Stimulated activated naive CD8-positive, alpha-beta T cell treated with anti-CD3 and anti-CD28 coated beads, Interleukin-15, Interleukin-2, amounts not matched to agents 100 U/mL and 50 U/mL, for 24 hours (primary cell): ENCODE data around the gene NRG3.

ENCODE experiments used
- ATAC-seq: fragments of 150-1000 bp; cut with Tn5 transposase; one replicate; pipeline ENCODE4 v1.10.0; 2021
- DNase-seq: peaks from one replicate; pipeline ENCODE4 v3.0.0; 2021

Gene NRG3

GRCh38 chr10:81884856-81885255 is 9.9 kb downstream of the NRG3 start:
- ATAC-seq = no peak
- DNase-seq = no peak

- ATAC-seq (no peak), DNase-seq (no peak)
Measured at GRCh38 chr10:81885491-81885890, 10.5 kb downstream of the NRG3 start.

GRCh38 chr10:81886939-81887338 is 11.9 kb downstream of the NRG3 start:
- DNase-seq (no peak), ATAC-seq (no peak)

GRCh38 chr10:81889181-81889769 is 14.3 kb downstream of the NRG3 start:
- DNase-seq (no peak), ATAC-seq (no peak)

DNA sequence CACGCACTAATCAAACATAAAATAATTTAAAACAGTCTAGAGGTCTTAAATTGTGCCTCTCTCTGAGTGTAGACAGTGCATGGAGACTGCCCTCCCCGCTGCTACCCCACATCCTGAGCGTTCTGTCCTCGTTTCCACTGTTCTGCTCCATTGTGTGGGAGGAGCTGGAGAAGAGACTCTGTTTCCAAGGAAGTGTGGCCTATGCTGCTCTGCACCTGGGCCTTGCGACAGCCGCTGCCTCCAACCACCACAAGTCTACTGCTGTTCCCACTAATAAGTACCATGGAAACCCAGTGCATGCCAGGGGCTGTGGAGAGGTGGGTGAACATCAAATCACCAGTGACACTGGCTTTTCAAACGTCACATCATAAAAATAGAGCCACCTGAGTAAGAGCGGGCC is 19.6 kb downstream of the NRG3 start:
- no peak for DNase-seq

DNA sequence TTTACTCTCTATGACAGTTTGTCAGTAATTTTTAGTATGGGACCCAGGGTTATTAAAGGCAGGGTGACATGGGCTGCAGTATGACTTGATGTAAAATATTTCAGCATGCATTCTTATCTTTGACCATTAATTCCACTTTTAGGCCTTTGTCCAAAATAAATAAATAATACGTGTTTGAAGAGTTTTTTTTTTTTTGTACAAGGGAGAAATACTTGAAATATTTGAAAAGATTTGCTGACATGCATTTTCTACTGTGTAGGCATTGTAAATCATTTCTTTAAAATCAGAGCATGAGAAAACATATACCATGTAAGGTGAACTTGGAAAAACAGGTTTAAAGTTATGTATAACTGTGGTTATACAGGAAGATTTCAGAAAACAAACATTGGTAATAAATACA is 23.5 kb downstream of the NRG3 start:
- no peak for DNase-seq
- ATAC-seq = no peak

More for the DNA sequence above, 19.6 kb downstream of the NRG3 start:
- no peak for ATAC-seq

DNA sequence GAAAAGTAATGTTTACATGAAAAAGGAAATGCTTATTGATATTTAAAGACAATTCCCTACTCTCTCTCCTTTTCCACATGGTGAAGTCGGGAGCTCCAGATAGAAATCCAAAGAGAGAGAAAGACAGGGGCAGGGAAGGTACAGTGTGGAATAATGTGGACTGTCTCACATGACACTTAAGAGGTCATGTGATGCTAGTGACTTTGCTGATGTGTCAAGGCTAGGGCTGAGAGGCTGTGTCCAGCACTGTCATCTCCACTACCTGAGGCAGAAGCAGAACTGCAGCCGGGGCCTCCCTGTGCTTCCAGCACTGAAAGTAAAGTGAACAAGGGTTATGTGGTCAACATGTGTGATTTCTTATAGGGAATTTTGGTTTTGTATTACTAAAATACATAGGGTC is 26.0 kb downstream of the NRG3 start:
- DNase-seq = no peak
- no peak for ATAC-seq

GRCh38 chr10:81903472-81903871 is 28.5 kb downstream of the NRG3 start:
- no peak for DNase-seq
- ATAC-seq = no peak

- ATAC-seq = no peak
Measured at GRCh38 chr10:81905161-81905560, 30.2 kb downstream of the NRG3 start.

GRCh38 chr10:81909453-81909852 is 34.5 kb downstream of the NRG3 start:
- no peak for ATAC-seq

More at GRCh38 chr10:81905161-81905560, 30.2 kb downstream of the NRG3 start:
- DNase-seq = no peak

GRCh38 chr10:81911328-81911727 is 36.3 kb downstream of the NRG3 start:
- DNase-seq (no peak), ATAC-seq (no peak)

More at GRCh38 chr10:81909453-81909852, 34.5 kb downstream of the NRG3 start:
- no peak for DNase-seq

- no peak for ATAC-seq
- no peak for DNase-seq
Measured at GRCh38 chr10:81914736-81915503, 39.9 kb downstream of the NRG3 start.

GRCh38 chr10:81915504-81915897 is 40.5 kb downstream of the NRG3 start:
- no peak for ATAC-seq
- no peak for DNase-seq

GRCh38 chr10:81917666-81918065 is 42.7 kb downstream of the NRG3 start:
- DNase-seq (no peak), ATAC-seq (no peak)

DNA sequence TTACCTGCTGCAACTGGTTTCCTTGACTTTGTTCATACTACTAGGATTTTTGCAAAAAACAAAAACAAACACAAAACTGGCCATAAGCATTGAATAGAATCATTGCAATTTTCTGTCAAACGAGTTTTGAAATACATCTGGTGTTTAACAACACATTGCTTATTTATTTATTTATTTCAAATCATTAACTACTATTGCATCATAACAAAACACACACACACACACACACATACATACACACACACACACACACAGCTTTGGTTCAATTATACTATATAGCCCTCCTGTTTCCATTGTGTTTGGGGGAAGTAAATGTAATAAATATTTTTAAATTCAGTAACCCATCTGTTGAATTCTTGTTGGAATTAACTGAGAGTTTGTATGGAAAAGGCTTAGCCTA is 43.8 kb downstream of the NRG3 start:
- no peak for DNase-seq
- no peak for ATAC-seq

GRCh38 chr10:81920213-81920829 is 45.3 kb downstream of the NRG3 start:
- no peak for ATAC-seq
- DNase-seq = peak; percentile 19

- no peak for ATAC-seq
- DNase-seq = no peak
Measured at GRCh38 chr10:81928119-81928518, 53.1 kb downstream of the NRG3 start.

- ATAC-seq = no peak
Measured at GRCh38 chr10:81943583-81943982, 68.6 kb downstream of the NRG3 start.

GRCh38 chr10:81944609-81945008 is 69.6 kb downstream of the NRG3 start:
- no peak for ATAC-seq
- DNase-seq = no peak

More at GRCh38 chr10:81943583-81943982, 68.6 kb downstream of the NRG3 start:
- DNase-seq = no peak

GRCh38 chr10:81949283-81949682 is 74.3 kb downstream of the NRG3 start:
- DNase-seq (no peak), ATAC-seq (no peak)

DNA sequence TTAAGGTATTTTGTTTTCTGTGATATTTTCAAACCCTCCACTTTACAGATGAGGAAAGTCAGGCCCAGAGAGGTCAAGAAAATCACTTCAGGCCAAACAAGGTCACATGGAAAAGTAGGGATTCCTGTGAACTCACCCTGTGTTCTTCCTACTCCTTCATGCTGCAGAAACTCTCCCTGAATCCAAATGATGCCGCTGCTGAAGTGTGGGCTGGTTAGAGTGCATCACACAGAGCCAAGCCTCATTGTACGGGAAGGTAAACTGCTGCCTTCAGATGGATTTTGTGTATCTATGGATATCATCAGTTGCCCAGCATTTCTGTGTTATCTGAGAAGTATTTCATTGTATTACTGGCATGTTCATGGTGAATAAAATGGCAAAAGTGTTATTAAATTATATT is 75.4 kb downstream of the NRG3 start:
- no peak for ATAC-seq
- no peak for DNase-seq

- ATAC-seq (no peak), DNase-seq (no peak)
Measured at GRCh38 chr10:81953420-81953819, 78.4 kb downstream of the NRG3 start.

DNA sequence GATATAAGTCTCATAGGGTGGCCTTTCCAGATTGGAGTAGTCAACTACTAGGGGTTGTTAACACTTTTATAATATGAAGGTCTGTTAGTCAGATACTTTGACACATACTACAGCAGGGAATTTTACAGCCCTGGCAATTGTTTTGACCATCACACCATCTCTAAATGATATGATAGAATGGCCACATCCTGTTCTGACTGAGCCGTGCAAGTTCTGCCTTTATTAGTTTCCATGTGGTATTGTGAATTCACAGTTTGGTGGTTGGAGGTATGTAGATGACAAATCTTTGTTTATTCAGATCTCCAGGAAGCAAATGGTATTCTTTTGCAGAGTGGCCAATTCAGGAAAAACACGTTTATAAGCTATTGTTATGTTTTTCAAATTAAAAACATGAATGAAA is 83.0 kb downstream of the NRG3 start:
- DNase-seq = no peak

GRCh38 chr10:81959016-81959415 is 84.0 kb downstream of the NRG3 start:
- DNase-seq (no peak), ATAC-seq (no peak)

More for the DNA sequence above, 83.0 kb downstream of the NRG3 start:
- ATAC-seq = no peak
